HEK293 (cell line): ENCODE measurements around the gene SIK2.

ENCODE experiments used
- CTCF ChIA-PET: fragments of 350-600 bp; formaldehyde crosslinking; extraction: SDS; loops from one replicate; lab custom pipeline; 2021; ENCODE audit warnings: antibody characterized with exemption; lab: Yijun Ruan, JAX
- POLR2A ChIA-PET: fragments of 300-600 bp; formaldehyde crosslinking; extraction: SDS; loops from one replicate; lab custom pipeline; 2020; ENCODE audit warnings: antibody characterized with exemption, inconsistent platforms; lab: Yijun Ruan, JAX
- H3K27ac ChIP-seq: fragments of 200-500 bp; sonication (Bioruptor generic); 2 replicates; pipeline ENCODE4 v1.5.1; 2014; ENCODE audit warnings: low read depth, low read length, control low read depth, inconsistent platforms; ENCODE audit errors: extremely low read depth
- H3K36me3 ChIP-seq, 2 experiments: fragments of 200-500 bp in 1 of 2; sonication (Bioruptor generic) in 1 of 2; 1 replicate in 1 of 2; 2 replicates in 1 of 2; pipeline ENCODE4 v1.5.1; 2014 to 2017; ENCODE audit warnings: inconsistent platforms in 2 of 2, low read length in 2 of 2; ENCODE audit not compliant: control insufficient read depth in 2 of 2, insufficient read depth in 1 of 2
- H3K4me1 ChIP-seq: fragments of 200-500 bp; sonication (Bioruptor generic); 2 replicates; pipeline ENCODE4 v1.5.1; 2014; ENCODE audit warnings: mild to moderate bottlenecking, low read length, inconsistent platforms; ENCODE audit not compliant: control insufficient read depth, insufficient read depth
- H3K4me3 ChIP-seq: 2 replicates; pipeline ENCODE4 v1.5.1; 2011; ENCODE audit warnings: low read depth, mild to moderate bottlenecking, control low read depth, low read length, moderate library complexity
- H3K9me3 ChIP-seq: fragments of 200-500 bp; sonication (Bioruptor generic); 2 replicates; pipeline ENCODE4 v1.5.1; 2014; ENCODE audit warnings: low read depth, low read length, inconsistent platforms; ENCODE audit not compliant: control insufficient read depth, insufficient read depth
- GLI2 ChIP-seq: fragments of 450-650 bp; formaldehyde crosslinking; IDR thresholded peaks from 2 replicates; pipeline ENCODE4; 2017; ENCODE audit warnings: missing biosample characterization, missing genetic modification characterization, low read depth, borderline replicate concordance
- GLIS2 ChIP-seq: fragments of 450-650 bp; formaldehyde crosslinking; IDR thresholded peaks from 2 replicates; pipeline ENCODE4 v1.5.1; 2016; ENCODE audit warnings: missing biosample characterization, missing genetic modification characterization
- KLF7 ChIP-seq: fragments of 450-650 bp; formaldehyde crosslinking; IDR thresholded peaks from 2 replicates; pipeline ENCODE4 v1.5.1; 2016; ENCODE audit warnings: missing biosample characterization, missing genetic modification characterization, borderline replicate concordance
- MYNN ChIP-seq: fragments of 450-650 bp; formaldehyde crosslinking; IDR thresholded peaks from 2 replicates; pipeline ENCODE4 v1.5.1; 2016; ENCODE audit warnings: missing biosample characterization, missing genetic modification characterization, borderline replicate concordance
- MZF1 ChIP-seq: fragments of 450-650 bp; formaldehyde crosslinking; IDR thresholded peaks from 2 replicates; pipeline ENCODE4 v1.5.1; 2017; ENCODE audit warnings: missing biosample characterization, missing genetic modification characterization, borderline replicate concordance
- ZFHX2 ChIP-seq: fragments of 450-650 bp; formaldehyde crosslinking; conservative IDR thresholded peaks from 2 replicates; pipeline ENCODE4 v1.5.1; 2016; ENCODE audit warnings: missing biosample characterization, missing genetic modification characterization
- ZFP41 ChIP-seq: fragments of 450-650 bp; formaldehyde crosslinking; IDR thresholded peaks from 2 replicates; pipeline ENCODE4 v1.5.1; 2016; ENCODE audit warnings: missing biosample characterization, missing genetic modification characterization, borderline replicate concordance
- ZNF19 ChIP-seq: fragments of 450-650 bp; formaldehyde crosslinking; IDR thresholded peaks from 2 replicates; pipeline ENCODE4; 2016; ENCODE audit warnings: missing biosample characterization, missing genetic modification characterization, low read depth
- ZNF274 ChIP-seq, 2 experiments: fragments of 200-500 bp in 1 of 2; fragments of 450-650 bp in 1 of 2; sonication (Bioruptor generic) in 1 of 2; formaldehyde crosslinking in 1 of 2; IDR thresholded peaks; 2 replicates each; pipeline versions ENCODE4 v1.5.1 to v1.6.1; 2014 to 2016; ENCODE audit warnings: borderline replicate concordance in 1 of 2, inconsistent platforms in 1 of 2, low read length in 1 of 2, missing biosample characterization in 1 of 2, missing genetic modification characterization in 1 of 2
- ZNF510 ChIP-seq: fragments of 450-650 bp; formaldehyde crosslinking; IDR thresholded peaks from 2 replicates; pipeline ENCODE4 v1.5.1; 2018; ENCODE audit warnings: mild to moderate bottlenecking, missing genetic modification characterization, missing biosample characterization; ENCODE audit not compliant: insufficient replicate concordance
- ZNF555 ChIP-seq: fragments of 450-650 bp; formaldehyde crosslinking; conservative IDR thresholded peaks from 2 replicates; pipeline ENCODE4 v1.5.1; 2017; ENCODE audit warnings: missing biosample characterization, mild to moderate bottlenecking, missing genetic modification characterization, inconsistent platforms
- ZNF571 ChIP-seq: fragments of 450-650 bp; formaldehyde crosslinking; IDR thresholded peaks from 2 replicates; pipeline ENCODE4 v1.5.0; 2017; ENCODE audit warnings: missing biosample characterization, missing genetic modification characterization
- ZNF624 ChIP-seq: fragments of 450-650 bp; formaldehyde crosslinking; IDR thresholded peaks from 2 replicates; pipeline ENCODE4 v1.5.1; 2017; ENCODE audit warnings: missing biosample characterization, missing genetic modification characterization
- ZNF701 ChIP-seq: fragments of 450-650 bp; formaldehyde crosslinking; IDR thresholded peaks from 2 replicates; pipeline ENCODE4 v1.5.1; 2016; ENCODE audit warnings: missing biosample characterization, missing genetic modification characterization
- TF ChIP-seq, protein P1 (sequence below): fragments of 450-650 bp; formaldehyde crosslinking; optimal IDR thresholded peaks from 2 replicates; pipeline ENCODE3; 2016; ENCODE audit warnings: missing biosample characterization, mild to moderate bottlenecking, missing genetic modification characterization
- TF ChIP-seq, protein P2 (sequence below): fragments of 450-650 bp; formaldehyde crosslinking; IDR thresholded peaks from 2 replicates; pipeline ENCODE4 v1.5.1; 2016; ENCODE audit warnings: missing biosample characterization, missing genetic modification characterization
- TF ChIP-seq, protein P3 (sequence below): fragments of 450-650 bp; IDR thresholded peaks from 2 replicates; pipeline ENCODE4 v1.5.1; 2018; ENCODE audit warnings: missing biosample characterization, mild to moderate bottlenecking, missing genetic modification characterization
- TF ChIP-seq, protein P4 (sequence below): fragments of 450-650 bp; formaldehyde crosslinking; IDR thresholded peaks from 2 replicates; pipeline ENCODE4 v1.5.1; 2016; ENCODE audit warnings: missing biosample characterization, missing genetic modification characterization
- TF ChIP-seq, protein P5 (sequence below): fragments of 450-650 bp; formaldehyde crosslinking; IDR thresholded peaks from 2 replicates; pipeline ENCODE4 v1.5.1; 2016; ENCODE audit warnings: missing biosample characterization, missing genetic modification characterization, borderline replicate concordance
- TF ChIP-seq, protein P6 (sequence below): fragments of 450-650 bp; formaldehyde crosslinking; IDR thresholded peaks from 2 replicates; pipeline ENCODE4 v1.5.1; 2016; ENCODE audit warnings: missing biosample characterization, missing genetic modification characterization
- TF ChIP-seq, protein P7 (sequence below): fragments of 450-650 bp; formaldehyde crosslinking; IDR thresholded peaks from 2 replicates; pipeline ENCODE4 v1.5.1; 2016; ENCODE audit warnings: missing biosample characterization, missing genetic modification characterization

The SIK2 gene

DNA sequence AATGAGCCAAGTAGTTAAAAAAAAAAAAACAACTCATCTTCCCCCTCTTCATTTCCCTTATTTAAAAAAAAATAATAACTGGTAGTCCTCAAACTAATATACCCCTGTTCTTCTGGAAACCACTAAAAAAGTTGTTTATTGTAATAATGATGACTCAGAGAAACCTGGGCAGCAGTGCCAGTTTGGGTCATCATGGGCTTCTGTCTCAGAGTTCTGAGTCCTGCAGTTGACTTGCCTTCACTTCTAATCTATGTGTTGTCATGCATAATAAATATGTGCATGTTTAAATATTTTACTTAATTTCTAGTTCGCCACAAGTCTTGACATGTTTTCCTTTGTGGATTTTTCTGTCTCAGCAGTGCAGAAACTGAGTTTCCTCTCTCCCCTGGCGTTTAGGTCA lies 117.1 kb downstream of the SIK2 start (continued):
- TF ChIP-seq, protein P1, sequence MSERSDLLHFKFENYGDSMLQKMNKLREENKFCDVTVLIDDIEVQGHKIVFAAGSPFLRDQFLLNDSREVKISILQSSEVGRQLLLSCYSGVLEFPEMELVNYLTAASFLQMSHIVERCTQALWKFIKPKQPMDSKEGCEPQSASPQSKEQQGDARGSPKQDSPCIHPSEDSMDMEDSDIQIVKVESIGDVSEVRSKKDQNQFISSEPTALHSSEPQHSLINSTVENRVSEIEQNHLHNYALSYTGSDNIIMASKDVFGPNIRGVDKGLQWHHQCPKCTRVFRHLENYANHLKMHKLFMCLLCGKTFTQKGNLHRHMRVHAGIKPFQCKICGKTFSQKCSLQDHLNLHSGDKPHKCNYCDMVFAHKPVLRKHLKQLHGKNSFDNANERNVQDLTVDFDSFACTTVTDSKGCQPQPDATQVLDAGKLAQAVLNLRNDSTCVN (tag by site-specific recombination) = no peak
- TF ChIP-seq MZF1 (tag by site-specific recombination) (no peak), KLF7 (no peak), ZFHX2 (tag by site-specific recombination) (no peak), GLI2 (tag by site-specific recombination) (no peak), ZNF19 (tag by site-specific recombination) (no peak), ZNF274 (IDR thresholded peaks at IDR 0.05; ENCODE audit: low read length) (no peak), ZNF274 (tag by site-specific recombination; IDR thresholded peaks at IDR 0.05; ENCODE audit: borderline replicate concordance) (no peak)
- TF ChIP-seq, protein P2, sequence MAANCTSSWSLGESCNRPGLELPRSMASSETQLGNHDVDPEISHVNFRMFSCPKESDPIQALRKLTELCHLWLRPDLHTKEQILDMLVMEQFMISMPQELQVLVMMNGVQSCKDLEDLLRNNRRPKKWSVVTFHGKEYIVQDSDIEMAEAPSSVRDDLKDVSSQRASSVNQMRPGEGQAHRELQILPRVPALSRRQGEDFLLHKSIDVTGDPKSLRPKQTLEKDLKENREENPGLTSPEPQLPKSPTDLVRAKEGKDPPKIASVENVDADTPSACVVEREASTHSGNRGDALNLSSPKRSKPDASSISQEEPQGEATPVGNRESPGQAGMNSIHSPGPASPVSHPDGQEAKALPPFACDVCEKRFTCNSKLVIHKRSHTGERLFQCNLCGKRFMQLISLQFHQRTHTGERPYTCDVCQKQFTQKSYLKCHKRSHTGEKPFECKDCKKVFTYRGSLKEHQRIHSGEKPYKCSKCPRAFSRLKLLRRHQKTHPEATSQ (tag by site-specific recombination) = no peak
- TF ChIP-seq, protein P3, sequence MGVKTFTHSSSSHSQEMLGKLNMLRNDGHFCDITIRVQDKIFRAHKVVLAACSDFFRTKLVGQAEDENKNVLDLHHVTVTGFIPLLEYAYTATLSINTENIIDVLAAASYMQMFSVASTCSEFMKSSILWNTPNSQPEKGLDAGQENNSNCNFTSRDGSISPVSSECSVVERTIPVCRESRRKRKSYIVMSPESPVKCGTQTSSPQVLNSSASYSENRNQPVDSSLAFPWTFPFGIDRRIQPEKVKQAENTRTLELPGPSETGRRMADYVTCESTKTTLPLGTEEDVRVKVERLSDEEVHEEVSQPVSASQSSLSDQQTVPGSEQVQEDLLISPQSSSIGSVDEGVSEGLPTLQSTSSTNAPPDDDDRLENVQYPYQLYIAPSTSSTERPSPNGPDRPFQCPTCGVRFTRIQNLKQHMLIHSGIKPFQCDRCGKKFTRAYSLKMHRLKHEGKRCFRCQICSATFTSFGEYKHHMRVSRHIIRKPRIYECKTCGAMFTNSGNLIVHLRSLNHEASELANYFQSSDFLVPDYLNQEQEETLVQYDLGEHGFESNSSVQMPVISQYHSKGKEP = no peak
- TF ChIP-seq, protein P4, sequence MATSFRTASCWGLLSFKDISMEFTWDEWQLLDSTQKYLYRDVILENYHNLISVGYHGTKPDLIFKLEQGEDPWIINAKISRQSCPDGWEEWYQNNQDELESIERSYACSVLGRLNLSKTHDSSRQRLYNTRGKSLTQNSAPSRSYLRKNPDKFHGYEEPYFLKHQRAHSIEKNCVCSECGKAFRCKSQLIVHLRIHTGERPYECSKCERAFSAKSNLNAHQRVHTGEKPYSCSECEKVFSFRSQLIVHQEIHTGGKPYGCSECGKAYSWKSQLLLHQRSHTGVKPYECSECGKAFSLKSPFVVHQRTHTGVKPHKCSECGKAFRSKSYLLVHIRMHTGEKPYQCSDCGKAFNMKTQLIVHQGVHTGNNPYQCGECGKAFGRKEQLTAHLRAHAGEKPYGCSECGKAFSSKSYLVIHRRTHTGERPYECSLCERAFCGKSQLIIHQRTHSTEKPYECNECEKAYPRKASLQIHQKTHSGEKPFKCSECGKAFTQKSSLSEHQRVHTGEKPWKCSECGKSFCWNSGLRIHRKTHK (tag by site-specific recombination) = no peak

DNA sequence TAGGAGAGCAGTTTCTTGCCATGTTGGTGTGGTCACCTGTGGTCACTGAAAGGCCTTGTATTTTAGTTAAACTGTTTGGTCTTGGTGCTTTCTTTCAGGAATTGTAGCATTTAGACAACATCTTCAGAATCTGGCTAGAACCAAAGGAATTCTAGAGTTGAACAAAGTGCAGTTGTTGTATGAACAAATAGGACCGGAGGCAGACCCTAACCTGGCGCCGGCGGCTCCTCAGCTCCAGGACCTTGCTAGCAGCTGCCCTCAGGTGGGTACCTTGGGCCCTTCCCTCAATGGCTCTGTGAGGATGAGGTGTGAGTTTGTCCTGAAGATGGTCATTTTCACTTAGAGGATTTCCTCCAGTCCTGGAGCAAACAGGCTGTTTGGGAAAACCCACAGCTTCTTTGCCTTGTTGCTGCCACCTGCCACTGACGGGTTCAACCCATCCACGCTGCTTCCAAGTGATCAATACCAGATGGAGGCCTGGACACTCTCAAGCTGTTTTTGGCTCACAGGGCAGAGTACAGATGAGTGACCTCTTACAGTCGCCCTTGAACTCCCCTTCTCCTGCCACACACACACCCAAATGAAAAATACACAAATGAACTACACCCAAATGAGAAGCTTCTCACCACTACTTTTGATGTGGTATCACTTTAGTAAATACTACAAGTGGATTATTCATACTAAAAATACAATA lies 118.7 kb downstream of the SIK2 start:
- H3K4me3 ChIP-seq = no peak overlapping the region
- peaks cover 4% of the 10 kb centered on the region for H3K4me1 ChIP-seq
- no peak overlapping the region for H3K27ac ChIP-seq
- peaks cover 0 to 72% of the 10 kb centered on the region in 2 experiments; a peak in 2 of 3 replicates for H3K36me3 ChIP-seq
- ChIA-PET CTCF (no interaction called here), POLR2A (no interaction called here)
- no peaks in the 10 kb centered on the region for H3K9me3 ChIP-seq
- TF ChIP-seq ZNF701 (tag by site-specific recombination) = no peak
- TF ChIP-seq, protein P5, sequence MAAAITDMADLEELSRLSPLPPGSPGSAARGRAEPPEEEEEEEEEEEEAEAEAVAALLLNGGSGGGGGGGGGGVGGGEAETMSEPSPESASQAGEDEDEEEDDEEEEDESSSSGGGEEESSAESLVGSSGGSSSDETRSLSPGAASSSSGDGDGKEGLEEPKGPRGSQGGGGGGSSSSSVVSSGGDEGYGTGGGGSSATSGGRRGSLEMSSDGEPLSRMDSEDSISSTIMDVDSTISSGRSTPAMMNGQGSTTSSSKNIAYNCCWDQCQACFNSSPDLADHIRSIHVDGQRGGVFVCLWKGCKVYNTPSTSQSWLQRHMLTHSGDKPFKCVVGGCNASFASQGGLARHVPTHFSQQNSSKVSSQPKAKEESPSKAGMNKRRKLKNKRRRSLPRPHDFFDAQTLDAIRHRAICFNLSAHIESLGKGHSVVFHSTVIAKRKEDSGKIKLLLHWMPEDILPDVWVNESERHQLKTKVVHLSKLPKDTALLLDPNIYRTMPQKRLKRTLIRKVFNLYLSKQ (tag by site-specific recombination) = no peak
- TF ChIP-seq, protein P6, sequence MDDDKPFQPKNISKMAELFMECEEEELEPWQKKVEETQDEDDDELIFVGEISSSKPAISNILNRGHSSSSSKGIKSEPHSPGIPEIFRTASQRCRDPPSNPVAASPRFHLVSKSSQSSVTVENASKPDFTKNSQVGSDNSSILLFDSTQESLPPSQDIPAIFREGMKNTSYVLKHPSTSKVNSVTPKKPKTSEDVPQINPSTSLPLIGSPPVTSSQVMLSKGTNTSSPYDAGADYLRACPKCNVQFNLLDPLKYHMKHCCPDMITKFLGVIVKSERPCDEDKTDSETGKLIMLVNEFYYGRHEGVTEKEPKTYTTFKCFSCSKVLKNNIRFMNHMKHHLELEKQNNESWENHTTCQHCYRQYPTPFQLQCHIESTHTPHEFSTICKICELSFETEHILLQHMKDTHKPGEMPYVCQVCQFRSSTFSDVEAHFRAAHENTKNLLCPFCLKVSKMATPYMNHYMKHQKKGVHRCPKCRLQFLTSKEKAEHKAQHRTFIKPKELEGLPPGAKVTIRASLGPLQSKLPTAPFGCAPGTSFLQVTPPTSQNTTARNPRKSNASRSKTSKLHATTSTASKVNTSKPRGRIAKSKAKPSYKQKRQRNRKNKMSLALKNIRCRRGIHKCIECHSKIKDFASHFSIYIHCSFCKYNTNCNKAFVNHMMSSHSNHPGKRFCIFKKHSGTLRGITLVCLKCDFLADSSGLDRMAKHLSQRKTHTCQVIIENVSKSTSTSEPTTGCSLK = no peak
- TF ChIP-seq ZNF571 (tag by site-specific recombination) = no peak
- TF ChIP-seq ZNF510 = no peak
- TF ChIP-seq ZFP41 (tag by site-specific recombination) = no peak
- TF ChIP-seq, protein P7, sequence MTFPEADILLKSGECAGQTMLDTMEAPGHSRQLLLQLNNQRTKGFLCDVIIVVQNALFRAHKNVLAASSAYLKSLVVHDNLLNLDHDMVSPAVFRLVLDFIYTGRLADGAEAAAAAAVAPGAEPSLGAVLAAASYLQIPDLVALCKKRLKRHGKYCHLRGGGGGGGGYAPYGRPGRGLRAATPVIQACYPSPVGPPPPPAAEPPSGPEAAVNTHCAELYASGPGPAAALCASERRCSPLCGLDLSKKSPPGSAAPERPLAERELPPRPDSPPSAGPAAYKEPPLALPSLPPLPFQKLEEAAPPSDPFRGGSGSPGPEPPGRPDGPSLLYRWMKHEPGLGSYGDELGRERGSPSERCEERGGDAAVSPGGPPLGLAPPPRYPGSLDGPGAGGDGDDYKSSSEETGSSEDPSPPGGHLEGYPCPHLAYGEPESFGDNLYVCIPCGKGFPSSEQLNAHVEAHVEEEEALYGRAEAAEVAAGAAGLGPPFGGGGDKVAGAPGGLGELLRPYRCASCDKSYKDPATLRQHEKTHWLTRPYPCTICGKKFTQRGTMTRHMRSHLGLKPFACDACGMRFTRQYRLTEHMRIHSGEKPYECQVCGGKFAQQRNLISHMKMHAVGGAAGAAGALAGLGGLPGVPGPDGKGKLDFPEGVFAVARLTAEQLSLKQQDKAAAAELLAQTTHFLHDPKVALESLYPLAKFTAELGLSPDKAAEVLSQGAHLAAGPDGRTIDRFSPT = no peak
- no peak for TF ChIP-seq ZNF624 (tag by site-specific recombination)
- no peak for TF ChIP-seq MYNN (tag by site-specific recombination)
- no peak for TF ChIP-seq GLIS2
- TF ChIP-seq ZNF555 = no peak
